GM19328 (cell line): ENCODE results near the gene SARM1.

Experiments used
- ATAC-seq: cut with Tn5 transposase; IDR thresholded peaks from one replicate; pipeline ENCODE4 v1.9.1; 2021; ENCODE audit warnings: mild to moderate bottlenecking, moderate library complexity; ENCODE audit not compliant: unreplicated experiment

SARM1 gene

GRCh38 chr17:28367641-28368305 is 3.7 kb upstream of the SARM1 start:
- no peak for ATAC-seq

- ATAC-seq: no peak
Measured at GRCh38 chr17:28368306-28368831, 3.1 kb upstream of the SARM1 start.

- no peak for ATAC-seq
Measured at GRCh38 chr17:28368915-28369683, 2.4 kb upstream of the SARM1 start.

- ATAC-seq: no peak
Measured at GRCh38 chr17:28369684-28370034, 1.8 kb upstream of the SARM1 start.

GRCh38 chr17:28370035-28370743 is 1.3 kb upstream of the SARM1 start, which contains the start of gene VTN:
Gene VTN, minus strand, starts transcription at chr17:28370307. Its CDS starts 104 bp downstream, at chr17:28370203.
- ATAC-seq: no peak

- no peak for ATAC-seq
Measured at GRCh38 chr17:28370744-28371103, 770 bp upstream of the SARM1 start.

GRCh38 chr17:28372203-28372944 is 880 bp downstream of the SARM1 start:
- ATAC-seq: no peak

GRCh38 chr17:28372945-28373274 is 1.4 kb downstream of the SARM1 start:
- ATAC-seq: no peak

DNA sequence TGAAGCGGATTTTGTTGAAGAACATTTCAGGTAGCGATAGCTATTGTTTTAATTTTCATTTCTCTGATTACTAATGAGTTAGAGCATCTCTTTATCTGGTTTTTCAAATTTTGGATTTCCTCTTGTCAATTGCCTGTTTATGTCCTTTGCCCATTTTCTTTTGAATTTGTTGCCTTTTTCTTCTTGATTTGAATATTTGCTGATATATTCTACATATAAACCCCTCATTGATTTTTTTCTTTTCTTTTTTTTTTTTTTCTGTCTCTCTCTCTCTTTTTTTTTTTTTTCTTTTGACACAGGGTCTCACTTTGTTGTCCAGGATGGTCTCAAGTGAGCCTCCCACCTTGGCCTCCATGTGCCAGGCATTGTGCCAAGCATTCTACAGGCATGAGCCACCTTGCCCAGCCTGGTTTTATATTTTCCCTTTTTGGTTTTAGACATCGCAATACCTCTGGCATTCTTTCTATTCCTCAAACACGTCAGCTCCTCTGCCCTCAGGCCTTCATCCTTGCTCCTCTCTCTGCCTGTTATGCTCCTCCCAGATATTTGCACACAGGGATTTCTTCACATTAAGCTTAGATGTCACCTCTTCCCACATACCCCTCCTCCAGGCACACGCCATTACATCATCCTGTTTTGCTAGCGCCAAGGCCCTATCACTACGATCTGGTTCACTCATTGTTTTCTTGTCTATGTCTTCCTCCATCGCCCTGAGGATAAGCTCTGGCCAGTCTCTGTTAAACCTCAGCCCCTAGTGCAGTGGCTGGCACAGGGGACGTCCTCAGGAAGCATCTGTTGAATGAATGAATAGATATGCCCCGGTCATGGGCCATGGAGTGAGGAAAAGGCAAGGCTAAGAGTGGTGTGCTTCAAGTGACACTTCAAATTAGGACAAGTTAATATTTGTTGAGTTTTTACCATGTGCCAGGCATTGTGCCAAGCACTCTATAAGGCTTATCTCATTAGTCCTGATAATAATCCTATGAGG is 8.6 kb downstream of the SARM1 start:
- no peak for ATAC-seq

DNA sequence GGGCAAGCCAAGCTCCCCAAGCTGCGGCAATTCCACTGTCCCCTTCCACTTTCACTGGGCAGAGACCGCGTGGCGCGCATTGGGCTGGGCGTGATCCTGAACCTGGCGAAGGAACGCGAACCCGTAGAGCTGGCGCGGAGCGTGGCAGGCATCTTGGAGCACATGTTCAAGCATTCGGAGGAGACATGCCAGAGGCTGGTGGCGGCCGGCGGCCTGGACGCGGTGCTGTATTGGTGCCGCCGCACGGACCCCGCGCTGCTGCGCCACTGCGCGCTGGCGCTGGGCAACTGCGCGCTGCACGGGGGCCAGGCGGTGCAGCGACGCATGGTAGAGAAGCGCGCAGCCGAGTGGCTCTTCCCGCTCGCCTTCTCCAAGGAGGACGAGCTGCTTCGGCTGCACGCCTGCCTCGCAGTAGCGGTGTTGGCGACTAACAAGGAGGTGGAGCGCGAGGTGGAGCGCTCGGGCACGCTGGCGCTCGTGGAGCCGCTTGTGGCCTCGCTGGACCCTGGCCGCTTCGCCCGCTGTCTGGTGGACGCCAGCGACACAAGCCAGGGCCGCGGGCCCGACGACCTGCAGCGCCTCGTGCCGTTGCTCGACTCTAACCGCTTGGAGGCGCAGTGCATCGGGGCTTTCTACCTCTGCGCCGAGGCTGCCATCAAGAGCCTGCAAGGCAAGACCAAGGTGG is 9.8 kb downstream of the SARM1 start:
- no peak for ATAC-seq

- peak; percentile 58 for ATAC-seq
Measured at GRCh38 chr17:28384281-28385036, 13.0 kb downstream of the SARM1 start.

GRCh38 chr17:28385037-28385400 is 13.5 kb downstream of the SARM1 start:
- peak; percentile 10 for ATAC-seq

- no peak for ATAC-seq
Measured at GRCh38 chr17:28385406-28385805, 13.9 kb downstream of the SARM1 start.

GRCh38 chr17:28386391-28386790 is 14.9 kb downstream of the SARM1 start:
- ATAC-seq: no peak

- ATAC-seq: no peak
Measured at GRCh38 chr17:28388106-28388505, 16.6 kb downstream of the SARM1 start.

- ATAC-seq: no peak
Measured at GRCh38 chr17:28390141-28390540, 18.6 kb downstream of the SARM1 start.

- ATAC-seq: no peak
Measured at GRCh38 chr17:28390563-28390962, 19.1 kb downstream of the SARM1 start.

GRCh38 chr17:28390984-28391383 is 19.5 kb downstream of the SARM1 start:
- ATAC-seq: no peak

- ATAC-seq: no peak
Measured at GRCh38 chr17:28391401-28391800, 19.9 kb downstream of the SARM1 start.
